H1 (cell line): ENCODE results near the gene RNF13. TPM values are rescaled to one million over a fixed set of nuclear protein-coding genes. Genes with fewer than 3 reads are reported as not detected.

Source experiments
- E2F6 ChIP-seq: IDR thresholded peaks from 2 replicates; pipeline ENCODE4 v1.6.1; 2012; ENCODE audit warnings: inconsistent platforms
- HDAC2 ChIP-seq, 2 experiments: fragments of 300-600 bp in 1 of 2; sonication (generic) in 1 of 2; IDR thresholded peaks; 2 replicates each; pipeline ENCODE4 v1.6.1; 2011 to 2012; ENCODE audit warnings: low read depth in 2 of 2, low read length in 2 of 2, mild to moderate bottlenecking in 2 of 2, moderate library complexity in 2 of 2, borderline replicate concordance in 1 of 2, inconsistent platforms in 1 of 2
- SAP30 ChIP-seq: fragments of 300-600 bp; sonication (generic); IDR thresholded peaks from 2 replicates; pipeline ENCODE4 v1.7.1; 2012; ENCODE audit warnings: low read length, moderate library complexity, mild to moderate bottlenecking, inconsistent platforms; ENCODE audit not compliant: insufficient read depth, insufficient replicate concordance
- polyA plus RNA-seq, 7 experiments: library from polyadenylated mRNA; depleted of rRNA in 3 of 7; stranded (reverse) in 5 of 7; unstranded in 2 of 7; fragments of >200 nt in 5 of 7; fragments of 200-250 nt in 2 of 7; gene quantifications; 1 replicate in 5 of 7; 2 replicates in 1 of 7; 4 replicates in 1 of 7; pipeline versions ENCODE4 v1.2.1 to v1.2.3, GENCODE V29; 2011 to 2013; ENCODE audit warnings: missing spikeins in 2 of 7, mixed read lengths in 2 of 7
- total RNA-seq: library from RNA; stranded (reverse); fragmentation: NEBNext Ultra II Directional; extraction: Animal tissue kit (Norgen Biotek cat#: 25700); gene quantifications from 2 replicates; pipeline ENCODE4 v1.2.1, GENCODE V29; 2021

The RNF13 gene
- total and polyA plus RNA-seq, 2 of the 8 experiments (the other 6 are each of a cell fraction or from before 2014, with no cell fraction given), result 19.4 to 35.4 TPM

- TF ChIP-seq HDAC2 (IDR thresholded peaks at IDR 0.05; ENCODE audit: borderline replicate concordance in 1 of 2, low read depth in 2 of 2, low read length in 2 of 2), result no peak
- TF ChIP-seq SAP30, result no peak
- TF ChIP-seq E2F6, result no peak
Measured at GRCh38 chr3:149941186-149941585, 128.2 kb downstream of the RNF13 start (continued).
